Pons (tissue), 1 donor: Measurements from ENCODE around the gene TRIM52.

Source experiments
- DNase-seq: peaks from one replicate; pipeline ENCODE4 v3.0.0-alpha.2; 2016; ENCODE audit warnings: low spot score

Gene TRIM52

DNA sequence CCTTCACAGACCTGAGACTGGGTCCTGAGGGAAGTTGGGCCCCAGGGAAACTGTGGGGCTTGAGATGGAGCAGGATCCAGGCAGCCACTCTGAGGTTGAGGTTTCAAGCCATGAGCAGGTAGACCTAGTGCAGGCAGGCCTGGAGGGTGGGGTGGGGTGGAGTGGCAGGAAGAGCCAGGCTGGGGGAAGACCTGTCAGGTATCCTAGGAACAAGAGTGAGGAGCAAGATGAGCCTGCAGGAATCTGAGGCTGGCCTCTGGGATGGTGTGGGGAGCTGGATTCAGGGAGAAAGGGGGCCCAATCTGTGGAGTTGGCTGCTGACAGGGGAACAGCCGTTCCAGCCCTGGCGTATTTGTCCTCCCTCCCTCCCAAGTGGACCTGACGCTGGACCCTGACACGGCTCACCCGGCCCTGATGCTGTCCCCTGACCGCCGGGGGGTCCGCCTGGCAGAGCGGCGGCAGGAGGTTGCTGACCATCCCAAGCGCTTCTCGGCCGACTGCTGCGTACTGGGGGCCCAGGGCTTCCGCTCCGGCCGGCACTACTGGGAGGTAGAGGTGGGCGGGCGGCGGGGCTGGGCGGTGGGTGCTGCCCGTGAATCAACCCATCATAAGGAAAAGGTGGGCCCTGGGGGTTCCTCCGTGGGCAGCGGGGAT is 27.0 kb downstream of the TRIM52 start:
- no peak for DNase-seq

DNA sequence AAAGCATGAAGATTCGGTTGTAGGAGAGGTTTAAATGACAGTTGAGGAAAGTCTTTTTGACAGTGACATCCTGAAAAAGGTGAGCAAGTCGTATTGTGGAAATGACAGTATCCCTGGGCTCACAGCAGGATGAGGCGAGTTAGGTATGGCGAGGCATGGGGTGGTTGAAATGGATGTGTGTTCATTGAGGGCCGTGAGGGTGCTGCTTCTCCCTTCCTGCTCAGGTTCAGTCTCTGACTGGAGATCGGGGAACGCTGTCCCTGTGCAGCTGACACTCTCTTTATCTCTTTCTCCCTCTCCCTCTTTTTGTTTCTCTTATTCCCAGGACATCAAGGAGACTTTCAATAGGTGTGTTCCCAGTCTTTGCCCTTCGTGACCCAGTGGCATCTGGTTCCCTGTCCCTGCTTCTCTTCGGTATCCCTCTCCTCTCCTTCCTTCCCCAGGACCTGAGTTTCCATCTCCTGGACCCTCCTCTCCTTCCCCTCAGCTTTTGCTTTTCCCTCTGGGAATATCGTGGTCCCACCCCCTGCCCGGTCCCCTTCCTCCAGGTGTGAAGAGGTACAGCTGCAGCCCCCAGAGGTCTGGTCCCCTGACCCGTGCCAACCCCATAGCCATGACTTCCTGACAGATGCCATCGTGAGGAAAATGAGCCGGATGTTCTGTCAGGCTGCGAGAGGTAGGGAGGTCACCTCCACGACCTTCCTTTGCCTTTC is 27.7 kb downstream of the TRIM52 start:
- DNase-seq: no peak

DNA sequence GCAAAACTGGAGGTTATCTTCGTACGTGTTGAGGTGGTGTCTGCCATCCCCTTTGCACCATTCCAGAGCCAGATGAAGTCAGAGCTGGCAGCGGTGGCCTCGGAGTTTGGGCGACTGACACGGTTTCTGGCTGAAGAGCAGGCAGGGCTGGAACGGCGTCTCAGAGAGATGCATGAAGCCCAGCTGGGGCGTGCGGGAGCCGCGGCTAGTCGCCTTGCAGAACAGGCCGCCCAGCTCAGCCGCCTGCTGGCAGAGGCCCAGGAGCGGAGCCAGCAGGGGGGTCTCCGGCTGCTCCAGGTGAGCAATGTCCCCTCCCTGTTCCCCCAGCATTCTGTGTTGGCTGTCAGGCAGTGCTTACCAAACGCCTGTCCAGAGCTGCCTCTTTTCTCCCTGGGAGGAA is 28.4 kb downstream of the TRIM52 start:
- no peak for DNase-seq

DNA sequence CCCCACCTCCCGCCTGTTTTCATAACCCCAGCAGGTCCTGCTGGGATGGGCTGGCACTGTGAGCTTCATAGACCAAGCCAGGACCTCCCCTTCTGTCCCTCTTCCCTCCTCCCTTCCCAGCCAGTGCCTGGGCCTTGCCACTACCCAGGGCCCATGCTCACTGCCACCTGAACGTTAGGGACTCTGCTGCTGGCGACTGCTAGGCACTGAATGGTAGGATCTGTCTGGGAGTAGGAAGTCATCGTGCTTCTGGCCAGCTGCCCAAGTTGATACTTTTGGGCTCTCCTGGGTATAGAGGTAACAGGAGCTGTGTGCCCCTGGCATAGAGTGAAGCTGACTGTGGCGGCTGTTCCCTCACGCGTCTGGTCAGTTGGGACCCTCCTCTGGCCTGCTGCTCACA is 29.5 kb downstream of the TRIM52 start:
- DNase-seq: no peak

DNA sequence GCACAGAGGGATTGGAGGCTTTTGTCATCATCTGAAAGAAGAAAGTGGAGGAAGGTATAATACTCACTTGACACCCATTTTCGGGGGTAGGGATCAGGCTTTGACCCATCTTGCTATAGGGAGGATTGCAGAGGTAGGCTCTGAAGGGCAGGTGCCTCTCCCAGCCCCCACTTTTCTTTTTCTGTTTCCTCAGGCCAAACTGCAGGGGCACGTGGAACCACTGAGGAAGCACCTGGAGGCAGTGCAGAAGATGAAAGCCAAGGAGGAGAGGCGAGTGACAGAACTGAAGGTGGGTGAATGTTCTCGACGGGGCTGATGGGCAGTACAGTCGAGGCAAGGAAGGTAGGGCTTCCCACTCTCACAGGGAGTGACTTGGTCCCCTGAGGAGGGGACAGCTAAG is 30.4 kb downstream of the TRIM52 start:
- no peak for DNase-seq

DNA sequence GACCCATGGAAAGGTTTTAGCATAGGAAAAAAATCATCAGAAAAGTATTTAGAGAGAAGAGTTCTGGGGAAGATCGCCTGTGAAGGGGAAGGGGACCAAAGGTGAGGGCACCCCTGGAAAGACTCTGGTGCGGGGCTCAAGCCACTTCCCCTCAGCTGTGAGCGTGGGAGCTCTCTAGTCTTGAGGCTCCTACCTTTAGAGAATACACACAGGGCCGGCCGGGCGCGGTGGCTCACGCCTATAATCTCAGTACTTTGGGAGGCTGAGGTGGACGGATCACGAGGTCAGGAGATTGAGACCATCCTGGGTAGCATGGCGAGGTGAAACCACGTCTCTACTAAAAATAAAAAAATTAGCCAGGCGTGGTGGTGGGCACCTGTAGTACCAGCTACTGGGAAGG is 30.9 kb downstream of the TRIM52 start:
- no peak for DNase-seq

DNA sequence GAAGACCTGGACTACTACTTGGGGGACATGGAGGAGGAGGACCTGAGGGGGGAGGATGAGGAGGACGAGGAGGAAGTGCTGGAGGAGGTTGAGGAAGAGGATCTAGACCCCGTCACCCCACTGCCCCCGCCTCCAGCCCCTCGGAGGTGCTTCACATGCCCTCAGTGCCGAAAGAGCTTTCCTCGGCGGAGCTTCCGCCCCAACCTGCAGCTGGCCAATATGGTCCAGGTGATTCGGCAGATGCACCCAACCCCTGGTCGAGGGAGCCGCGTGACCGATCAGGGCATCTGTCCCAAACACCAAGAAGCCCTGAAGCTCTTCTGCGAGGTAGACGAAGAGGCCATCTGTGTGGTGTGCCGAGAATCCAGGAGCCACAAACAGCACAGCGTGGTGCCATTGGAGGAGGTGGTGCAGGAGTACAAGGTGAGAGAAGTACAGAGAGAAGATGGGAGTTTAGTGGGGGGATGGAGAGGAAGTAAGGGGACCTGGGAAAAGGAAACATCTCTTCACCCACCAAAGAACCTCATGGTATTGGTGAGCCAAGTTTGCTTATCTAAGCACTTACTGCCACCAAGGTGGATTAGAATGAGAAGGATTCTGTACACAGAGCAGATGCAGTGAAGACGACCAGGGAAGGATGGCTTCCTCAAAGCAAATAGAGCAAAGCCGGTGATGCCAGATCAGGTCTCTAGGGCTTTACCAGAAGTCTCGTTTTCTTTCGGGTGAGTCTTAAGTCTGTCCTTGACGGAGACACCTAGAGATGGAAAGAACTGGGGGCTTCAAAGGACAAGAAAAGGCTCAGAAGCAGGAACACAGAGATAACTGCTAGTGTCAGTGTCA is 36.3 kb downstream of the TRIM52 start:
- DNase-seq: no peak

DNA sequence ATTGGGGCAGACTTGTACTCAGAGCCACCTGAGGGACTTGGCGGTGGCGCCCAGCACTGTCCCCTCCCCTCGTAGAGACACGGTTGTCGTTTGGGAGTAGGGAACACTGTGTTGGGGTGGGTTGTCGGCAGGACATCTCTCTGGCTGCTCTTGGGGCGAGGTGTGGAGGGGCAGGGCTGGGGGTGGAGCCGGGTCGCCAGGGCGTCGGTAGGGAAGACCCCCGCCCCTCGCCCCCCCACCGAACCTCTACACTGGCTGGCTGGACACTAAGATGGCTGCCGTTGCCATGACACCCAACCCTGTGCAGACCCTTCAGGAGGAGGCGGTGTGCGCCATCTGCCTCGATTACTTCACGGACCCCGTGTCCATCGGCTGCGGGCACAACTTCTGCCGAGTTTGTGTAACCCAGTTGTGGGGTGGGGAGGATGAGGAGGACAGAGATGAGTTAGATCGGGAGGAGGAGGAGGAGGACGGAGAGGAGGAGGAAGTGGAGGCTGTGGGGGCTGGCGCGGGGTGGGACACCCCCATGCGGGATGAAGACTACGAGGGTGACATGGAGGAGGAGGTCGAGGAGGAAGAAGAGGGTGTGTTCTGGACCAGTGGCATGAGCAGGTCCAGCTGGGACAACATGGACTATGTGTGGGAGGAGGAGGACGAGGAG is 37.1 kb downstream of the TRIM52 start:
- no peak for DNase-seq

DNA sequence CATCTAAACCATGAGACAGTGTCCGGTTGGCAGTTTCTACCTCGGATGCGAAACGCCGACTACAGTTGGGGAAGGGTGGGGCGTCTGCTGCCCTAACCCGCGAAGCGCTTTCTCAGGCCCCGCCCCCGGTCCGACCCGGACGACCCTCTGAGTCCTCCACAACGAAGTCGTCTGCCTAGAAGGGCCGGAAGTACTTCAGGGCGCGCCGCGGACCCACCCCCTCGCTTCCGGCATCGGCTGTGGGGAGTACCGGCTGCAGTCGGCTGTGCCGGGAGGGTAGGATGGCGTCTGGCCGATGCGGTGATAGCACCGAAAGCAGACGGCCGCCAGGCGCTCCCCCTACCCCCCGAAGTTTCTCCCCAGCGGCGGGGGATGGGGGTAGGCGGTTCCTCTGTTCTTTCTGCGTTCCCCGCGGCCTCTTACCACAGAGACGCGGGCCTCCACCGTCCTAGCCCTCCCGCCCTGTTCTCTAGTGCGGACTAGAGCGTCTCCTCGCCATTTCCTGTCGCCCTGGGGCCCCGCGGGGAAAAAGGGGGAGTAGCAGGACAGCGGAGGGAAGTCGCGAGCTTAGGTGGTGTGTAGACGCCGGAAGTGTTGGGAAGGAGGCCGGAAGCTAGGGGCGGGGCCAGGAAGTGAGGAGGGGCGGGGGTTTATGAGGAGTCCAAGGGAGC is 37.8 kb downstream of the TRIM52 start, which contains the start of gene TRIM41:
Gene TRIM41, plus strand, starts transcription at position 224 of the 671 bp plus-strand sequence. CDS start 719 bp downstream, outside the sequence.
- peak; percentile 99 for DNase-seq

DNA sequence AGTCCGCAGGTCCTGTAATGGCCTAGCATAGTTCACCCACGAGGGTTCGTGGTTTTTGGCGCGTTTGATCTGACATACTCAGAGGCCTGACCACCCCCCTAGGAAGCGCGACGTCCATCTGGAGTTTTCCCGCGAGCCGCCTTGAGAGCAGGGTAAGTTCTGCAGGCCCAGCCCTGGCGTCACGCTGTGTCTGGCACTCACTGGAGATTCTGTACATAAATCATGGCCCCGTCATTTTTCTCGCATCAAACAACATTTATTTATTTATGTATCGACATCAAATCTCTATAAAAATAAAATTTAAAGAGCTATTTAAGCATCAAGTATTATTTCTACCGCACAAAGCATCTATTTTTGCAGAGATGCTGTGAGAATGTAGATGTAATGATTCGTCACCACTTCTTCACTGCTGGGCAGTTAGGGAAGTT is 38.3 kb downstream of the TRIM52 start:
- DNase-seq: no peak

DNA sequence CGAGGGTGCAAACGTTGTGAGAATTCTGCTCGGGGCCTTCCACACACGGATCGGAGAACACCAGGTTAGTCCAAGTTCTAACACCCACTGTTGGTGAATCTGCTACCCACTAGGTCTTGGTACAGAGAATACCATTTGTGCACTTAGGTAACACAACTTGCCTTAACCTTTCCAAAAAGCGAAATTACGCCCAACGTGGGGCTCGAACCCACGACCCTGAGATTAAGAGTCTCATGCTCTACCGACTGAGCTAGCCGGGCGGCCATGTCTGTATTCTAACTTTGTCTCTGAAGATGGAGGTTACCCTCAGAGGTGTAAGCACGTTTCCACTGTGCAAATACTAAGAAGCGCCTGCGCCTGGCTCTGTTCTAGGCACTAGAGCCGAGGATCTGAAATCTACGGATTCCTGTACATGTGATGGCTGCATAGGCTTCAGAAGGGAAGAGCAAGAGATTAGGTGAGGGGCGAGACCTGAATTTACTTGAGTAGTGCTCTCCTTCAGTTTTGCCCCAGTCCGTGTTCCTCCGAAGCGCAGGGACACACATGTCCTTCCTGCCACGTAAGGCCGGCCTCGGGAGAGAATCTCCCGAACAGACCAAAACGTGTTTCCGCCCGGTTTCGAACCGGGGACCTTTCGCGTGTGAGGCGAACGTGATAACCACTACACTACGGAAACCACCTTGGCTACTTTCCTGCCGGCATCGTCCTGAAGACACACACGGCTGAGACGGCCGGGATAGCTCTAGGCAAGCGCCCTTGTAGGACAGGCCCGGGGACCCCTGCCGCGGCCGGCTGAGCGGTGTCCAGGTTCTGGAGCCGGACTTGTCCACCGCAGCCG is 38.9 kb downstream of the TRIM52 start:
- peak; percentile 89 for DNase-seq

DNA sequence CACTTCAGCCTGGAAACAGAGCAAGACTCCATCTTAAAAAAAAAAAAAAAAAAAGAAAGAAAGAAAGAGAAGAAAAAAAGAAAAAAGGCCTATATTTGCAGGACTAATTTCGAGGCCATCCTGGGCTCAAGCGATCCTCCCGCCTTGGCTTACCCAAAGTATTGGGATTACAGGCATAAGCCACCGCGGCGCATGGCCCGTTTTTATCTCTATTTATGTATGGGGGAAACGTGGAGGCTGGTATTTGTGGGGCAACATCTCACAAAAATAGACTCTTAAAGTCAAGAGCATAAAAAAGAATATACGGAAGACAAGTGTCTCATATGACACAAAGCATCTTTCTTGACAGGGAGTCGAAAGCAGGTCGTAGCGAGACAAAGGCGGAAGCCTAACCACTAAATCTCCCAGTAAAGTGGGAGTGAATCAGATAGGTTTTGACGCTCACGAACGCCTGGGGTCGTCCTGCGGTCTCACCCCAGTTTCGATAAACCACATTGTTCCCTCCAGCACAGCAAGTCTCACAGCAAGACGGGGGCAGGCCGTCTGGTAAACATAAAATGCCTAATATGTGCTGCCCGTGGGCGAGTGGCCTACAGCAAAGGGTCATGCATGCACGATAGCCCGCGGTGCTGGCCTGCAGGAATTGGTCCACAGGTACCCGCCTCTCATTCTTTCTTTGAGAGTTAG is 39.7 kb downstream of the TRIM52 start:
- DNase-seq: no peak

DNA sequence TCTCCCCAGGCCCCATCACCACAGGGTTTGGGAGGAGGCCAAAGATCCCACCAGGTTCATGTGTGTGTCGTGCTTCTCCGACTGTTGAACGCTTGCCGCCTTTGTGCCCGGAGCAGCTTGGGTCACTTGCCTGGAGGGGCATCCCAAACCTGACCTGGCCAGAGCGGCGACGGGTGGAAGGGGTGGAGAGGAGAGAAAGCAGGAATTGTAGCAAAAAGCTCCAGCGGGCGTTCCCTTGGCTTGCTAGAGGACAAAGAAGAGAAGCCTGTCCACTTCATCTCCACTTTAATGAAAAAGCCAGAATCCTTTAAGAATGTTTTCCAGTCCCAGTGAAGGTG is 40.8 kb downstream of the TRIM52 start:
- DNase-seq: no peak

DNA sequence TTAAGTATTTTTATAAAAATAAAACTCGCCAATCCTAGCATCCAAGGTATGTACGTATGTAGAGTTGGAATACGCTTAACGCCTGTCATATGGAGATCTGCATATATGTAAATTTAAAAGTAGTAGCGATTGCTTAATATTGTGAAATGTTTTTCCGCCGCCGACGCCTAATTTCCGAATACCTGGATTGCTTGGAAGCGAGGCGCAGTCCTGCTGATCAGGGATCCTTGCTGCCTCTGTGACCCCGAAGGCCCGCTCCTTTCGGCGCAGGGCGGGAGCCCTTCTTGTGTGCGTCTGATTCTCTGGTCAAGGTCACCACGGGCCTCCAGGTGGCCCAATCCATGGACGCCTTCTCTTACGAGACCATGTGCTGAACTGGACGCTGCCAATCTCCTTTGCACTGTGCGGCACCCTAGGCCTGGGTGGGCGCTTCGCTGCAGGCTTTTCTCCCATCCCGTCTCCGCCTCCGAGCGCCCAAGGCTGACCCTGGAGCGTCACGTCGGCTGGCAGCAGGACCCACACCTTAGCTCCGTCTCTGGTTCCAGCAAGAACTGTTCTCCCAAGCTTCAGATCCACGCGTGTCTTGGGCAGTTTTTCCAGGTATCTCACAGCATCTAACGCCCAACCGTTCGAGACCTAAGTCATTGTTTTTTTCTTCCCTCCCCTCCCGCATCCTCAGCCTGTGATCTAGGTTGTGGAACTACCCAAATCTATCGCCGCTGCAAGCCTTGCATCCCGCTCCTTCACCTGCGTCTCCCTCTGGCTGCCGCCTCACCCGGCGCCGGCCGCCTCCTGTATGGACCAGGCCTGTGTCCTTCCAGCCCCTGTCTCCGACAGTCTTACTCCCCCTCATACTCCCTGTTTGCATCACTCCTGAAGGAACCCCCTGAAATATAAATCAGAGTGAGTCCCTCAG is 41.4 kb downstream of the TRIM52 start:
- no peak for DNase-seq

DNA sequence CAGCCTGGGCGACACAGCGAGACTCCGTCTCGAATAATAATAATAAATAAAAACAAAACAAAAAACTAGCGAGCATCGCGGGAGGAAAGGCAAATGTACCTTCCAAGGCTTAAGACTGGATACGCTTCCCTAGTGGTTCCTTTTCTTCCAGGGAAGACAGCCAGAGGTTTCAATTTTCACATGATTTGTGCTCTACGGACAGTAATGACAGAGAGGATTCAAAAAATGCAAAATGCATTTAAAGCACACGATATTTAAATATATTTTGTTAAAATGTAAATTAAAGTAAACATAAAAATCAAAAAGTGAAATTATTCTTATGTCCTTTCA is 42.2 kb downstream of the TRIM52 start:
- DNase-seq: no peak

DNA sequence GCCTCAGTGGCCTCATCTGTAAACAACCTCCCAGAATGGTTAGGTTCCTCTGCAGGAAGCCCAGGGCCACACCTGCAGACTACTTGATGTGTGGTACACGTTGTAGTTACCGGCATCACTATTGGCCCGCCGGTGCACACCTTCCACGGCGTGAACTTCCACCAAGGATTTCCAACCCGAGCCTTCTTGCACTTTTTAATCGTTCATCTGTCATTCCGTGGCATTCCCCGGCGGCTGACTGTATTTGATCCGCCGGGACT is 43.2 kb downstream of the TRIM52 start:
- DNase-seq: no peak

DNA sequence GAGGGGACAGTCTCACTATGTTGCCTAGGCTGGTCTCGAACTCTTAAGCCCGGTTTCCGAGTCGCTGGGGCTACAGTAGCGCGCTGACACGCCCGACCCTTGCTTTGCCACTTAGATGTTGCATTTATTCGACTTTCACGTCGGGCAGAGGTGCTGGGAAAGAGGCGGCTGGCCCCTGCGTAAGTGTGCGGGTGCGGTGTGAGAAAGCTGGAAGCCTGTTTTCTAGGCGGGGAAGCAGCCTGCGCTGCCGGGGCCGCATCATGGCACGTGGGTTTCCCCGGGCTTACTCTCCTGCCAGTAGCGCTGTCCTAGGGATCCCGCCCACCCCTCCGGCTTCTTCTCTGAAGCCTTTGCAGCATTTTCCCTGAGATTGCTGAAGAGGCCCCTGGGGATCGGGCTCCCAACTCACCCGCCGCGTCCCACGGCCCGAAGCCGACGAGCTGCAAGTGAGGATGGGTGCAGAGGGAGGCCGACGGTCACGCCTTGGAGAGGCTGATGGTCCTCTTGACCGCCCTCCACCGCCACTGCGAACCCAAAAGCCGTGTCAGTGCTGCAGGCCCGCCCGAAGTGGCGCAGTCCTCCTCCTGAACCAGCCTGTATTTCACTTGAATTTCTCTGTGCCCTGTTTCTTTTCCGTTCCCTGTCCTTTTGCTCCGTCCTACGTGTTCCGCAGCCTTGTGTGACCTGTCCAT is 43.7 kb downstream of the TRIM52 start:
- DNase-seq: no peak

DNA sequence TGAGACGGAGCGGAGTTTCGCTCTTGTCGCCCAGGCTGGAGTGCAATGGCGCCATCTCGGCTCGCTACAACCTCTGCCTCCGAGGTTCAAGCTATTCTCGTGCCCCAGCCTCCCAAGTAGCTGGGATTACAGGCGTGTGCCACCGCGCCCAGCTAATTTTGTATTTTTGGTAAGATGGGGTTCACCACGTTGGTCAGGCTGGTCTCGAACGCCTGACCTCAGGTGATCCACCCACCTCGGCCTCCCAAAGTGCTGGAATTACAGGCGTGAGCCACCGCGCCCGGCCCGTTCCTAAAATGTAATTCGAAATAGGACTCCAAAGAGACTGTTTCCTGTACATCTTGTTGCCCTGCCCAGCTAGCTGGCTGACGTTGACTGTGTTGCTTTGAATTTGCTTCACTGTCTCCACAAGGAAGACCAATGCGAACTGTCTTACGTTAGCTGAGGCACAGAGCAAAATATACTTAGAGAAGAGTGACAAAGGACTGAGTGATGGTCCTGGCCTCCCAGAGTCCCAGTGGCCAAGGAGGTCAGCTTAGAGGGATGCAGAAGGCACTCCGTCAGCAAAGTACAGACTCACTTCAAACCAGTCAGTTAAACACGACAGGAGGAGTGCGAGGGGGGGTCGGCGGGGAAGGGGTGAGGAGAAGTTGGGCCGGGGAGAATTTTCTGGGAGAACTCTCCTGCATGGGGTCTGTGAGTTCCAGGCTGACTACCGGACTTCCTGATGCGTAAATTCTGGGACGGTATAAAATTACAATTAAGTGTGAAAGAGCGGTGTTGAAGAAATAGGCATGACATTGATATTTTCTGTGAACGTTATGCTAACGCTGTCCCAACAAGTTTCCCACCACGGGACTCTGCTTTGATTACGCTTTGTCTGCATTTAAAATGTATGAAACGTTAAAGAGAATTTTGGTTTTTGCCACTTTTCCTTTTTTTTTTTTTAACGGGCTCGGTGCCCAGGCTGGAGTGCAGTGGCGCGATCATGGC is 44.6 kb downstream of the TRIM52 start:
- DNase-seq: no peak
